ENCODE data around the gene LRRC8B.

Gene LRRC8B

DNA sequence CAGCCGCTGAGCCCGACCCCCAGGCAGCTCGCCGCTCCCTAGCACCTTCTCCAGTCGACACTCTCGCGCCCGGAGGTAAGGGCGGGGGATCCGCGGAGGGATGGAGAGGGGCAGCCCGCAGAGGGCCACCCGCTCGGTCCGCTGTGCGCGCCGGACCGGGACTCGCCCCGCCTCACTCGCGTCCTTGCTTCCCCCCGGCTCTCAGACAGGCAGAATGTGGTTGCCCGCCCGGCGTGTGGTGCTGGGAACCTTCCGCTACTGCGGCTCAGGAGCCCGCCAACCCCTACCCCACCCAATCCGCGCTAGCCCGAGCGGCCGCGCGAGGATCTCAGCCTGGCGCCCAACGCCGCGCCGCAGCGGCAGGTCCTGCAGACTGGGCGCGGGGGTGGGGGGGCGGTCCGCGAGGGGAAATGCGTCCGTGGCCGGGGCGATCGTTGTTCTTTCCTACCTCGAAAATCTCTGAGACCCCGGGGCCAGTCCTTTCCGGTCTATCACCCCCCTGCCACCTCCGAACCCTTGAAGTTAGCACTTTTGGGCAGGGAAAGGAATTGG, 108.7 kb downstream of the LRRC8B start:
- CTCF ChIA-PET, result interaction anchor here (1.0 to 16.8 kb wide), 8 partner anchors 9 to 192 kb away, joined by 3 to 259 read pairs (median 5); no protein-coding TSS in a partner anchor
- TF ChIP-seq, protein P1, sequence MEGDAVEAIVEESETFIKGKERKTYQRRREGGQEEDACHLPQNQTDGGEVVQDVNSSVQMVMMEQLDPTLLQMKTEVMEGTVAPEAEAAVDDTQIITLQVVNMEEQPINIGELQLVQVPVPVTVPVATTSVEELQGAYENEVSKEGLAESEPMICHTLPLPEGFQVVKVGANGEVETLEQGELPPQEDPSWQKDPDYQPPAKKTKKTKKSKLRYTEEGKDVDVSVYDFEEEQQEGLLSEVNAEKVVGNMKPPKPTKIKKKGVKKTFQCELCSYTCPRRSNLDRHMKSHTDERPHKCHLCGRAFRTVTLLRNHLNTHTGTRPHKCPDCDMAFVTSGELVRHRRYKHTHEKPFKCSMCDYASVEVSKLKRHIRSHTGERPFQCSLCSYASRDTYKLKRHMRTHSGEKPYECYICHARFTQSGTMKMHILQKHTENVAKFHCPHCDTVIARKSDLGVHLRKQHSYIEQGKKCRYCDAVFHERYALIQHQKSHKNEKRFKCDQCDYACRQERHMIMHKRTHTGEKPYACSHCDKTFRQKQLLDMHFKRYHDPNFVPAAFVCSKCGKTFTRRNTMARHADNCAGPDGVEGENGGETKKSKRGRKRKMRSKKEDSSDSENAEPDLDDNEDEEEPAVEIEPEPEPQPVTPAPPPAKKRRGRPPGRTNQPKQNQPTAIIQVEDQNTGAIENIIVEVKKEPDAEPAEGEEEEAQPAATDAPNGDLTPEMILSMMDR (IDR thresholded peaks at IDR 0.05; ENCODE audit: insufficient read depth, low read length, missing control alignments), result no peak
- DNase-seq (ENCODE audit: low read depth, low spot score), result no peak
- POLR2A ChIA-PET, result interaction anchor here (1.5 kb wide), 1 partner anchor 130 kb away, joined by 8 read pairs; no protein-coding TSS in a partner anchor
- H3K4me3 ChIP-seq (ENCODE audit: low read depth, low read length), result peak overlapping the region; percentile 84

DNA sequence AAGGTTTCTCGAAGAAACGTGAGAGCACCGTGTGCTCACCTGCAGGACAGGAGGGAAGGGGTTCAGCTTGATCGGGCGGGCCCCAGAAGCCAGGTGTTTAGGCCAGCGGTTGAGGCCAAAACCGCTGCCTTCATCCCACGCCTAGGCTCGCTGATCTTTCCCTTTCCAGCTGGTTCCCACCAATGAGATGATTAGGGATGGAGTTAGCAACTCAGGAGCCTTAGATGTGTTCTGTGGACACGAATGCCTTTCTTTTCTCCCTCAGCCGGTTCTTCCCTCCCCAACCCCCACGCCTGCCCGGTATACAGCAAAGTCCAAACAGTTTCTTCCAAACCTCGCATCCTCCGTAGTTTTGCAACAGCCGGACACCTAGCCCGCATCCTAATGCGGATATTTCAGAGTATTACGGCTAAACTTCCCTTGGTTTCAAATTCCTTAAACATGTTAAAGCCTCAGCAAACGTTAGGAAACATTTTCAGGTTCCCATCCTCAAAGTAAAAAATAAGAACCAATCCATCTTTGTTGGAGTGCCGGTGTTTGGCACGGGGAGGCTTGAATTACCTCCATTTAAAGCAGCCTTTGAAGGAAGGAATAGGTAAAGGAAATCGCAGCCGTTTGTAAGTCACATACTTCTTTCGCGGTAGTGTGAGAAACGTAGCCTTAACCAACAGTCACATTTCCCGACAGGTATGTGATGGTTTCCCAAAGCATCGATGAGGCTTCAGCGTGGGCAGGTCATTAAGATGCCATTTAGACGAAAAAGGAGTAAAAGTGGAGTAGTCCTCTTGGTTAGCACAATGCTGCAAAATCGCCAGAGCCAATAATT, 109.4 kb downstream of the LRRC8B start:
- TF ChIP-seq, protein P1 (IDR thresholded peaks at IDR 0.05; ENCODE audit: insufficient read depth, low read length, missing control alignments), result no peak
- DNase-seq (ENCODE audit: low read depth, low spot score), result no peak
- ChIA-PET CTCF (interaction anchor here (1.1 to 16.8 kb wide), 5 partner anchors 10 to 147 kb away, joined by 3 to 259 read pairs (median 6); no protein-coding TSS in a partner anchor), POLR2A (no interaction called here)
- H3K4me3 ChIP-seq (ENCODE audit: low read depth, low read length), result peak overlapping the region; percentile 84

DNA sequence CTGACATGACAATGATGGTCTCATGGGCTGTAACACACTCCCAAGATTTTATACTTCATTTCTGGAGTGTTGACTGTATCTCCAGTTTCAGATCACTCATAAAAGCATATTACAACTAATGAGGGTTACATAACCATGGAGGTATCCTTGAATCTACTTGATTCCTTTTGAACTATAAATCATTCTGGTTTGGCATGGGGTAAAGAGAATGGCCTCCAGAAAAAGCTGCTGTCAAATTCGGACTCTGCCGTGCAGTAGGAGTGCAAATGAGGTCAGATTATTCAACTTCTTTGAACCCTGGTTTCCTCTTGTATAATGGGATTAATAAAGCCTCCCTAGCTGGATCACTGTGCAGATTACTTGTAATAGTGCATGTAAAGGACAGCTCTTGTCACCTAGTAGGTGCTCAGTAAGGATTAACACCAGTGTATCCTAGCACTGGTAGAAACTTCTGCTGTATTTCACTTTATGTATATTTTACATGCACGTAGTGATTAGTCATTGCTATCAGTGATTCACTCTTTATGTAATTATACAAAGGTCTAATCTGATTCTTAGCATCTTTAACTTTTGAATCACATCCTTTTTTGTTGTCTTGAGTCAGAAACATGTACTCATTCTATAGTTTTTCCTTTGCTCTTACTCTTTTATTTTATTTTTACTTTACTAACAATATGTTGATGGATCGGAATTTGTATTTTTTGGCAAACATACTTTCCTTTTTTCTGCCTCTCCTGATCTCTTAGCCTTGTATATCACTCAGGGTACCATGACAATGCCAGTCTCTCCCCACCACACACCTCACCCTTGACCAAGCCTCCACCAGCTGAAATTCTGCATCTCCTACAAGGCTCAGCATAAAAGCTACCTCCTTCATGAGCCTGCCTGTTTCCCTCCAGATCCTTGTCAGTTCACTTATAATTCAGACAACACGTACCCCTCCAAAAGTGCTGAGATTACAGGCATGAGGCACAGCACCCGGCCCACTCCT, 111.5 kb downstream of the LRRC8B start:
- ChIA-PET POLR2A (no interaction called here), CTCF (interaction anchor here (2.2 to 16.8 kb wide), 3 partner anchors 12 to 126 kb away, joined by 6 to 259 read pairs (median 29); no protein-coding TSS in a partner anchor)
- peak; percentile 53 for DNase-seq (ENCODE audit: low read depth, low spot score)
- TF ChIP-seq, protein P1 (IDR thresholded peaks at IDR 0.05; ENCODE audit: insufficient read depth, low read length, missing control alignments), result no peak
- H3K4me3 ChIP-seq (ENCODE audit: low read depth, low read length), result peak overlapping the region; percentile 19; the same call in 1 of the 2 replicates

DNA sequence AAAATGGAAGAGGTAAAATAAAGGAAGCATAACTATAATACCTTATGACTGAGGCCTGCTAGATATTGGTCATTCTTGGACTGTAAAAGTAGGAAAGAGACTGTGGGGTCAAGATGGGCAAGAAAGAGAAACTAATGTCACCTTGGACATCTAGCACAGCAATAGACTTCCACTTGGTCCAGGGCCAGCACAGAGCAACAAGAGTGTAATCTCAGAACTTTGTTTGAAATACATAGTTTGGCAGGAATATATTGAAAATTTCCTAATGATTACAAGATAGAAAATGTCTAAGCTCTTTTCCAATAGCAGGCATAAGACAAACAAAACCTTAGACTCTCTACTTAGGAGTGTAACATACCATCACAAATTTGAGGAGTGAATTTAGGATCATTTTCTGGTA, 112.9 kb downstream of the LRRC8B start:
- ChIA-PET POLR2A (no interaction called here), CTCF (interaction anchor here (16.8 kb wide), 1 partner anchor 125 kb away, joined by 259 read pairs; no protein-coding TSS in a partner anchor)
- TF ChIP-seq, protein P1 (IDR thresholded peaks at IDR 0.05; ENCODE audit: insufficient read depth, low read length, missing control alignments), result no peak
- no peak for DNase-seq (ENCODE audit: low read depth, low spot score)
- no peak overlapping the region for H3K4me3 ChIP-seq (ENCODE audit: low read depth, low read length)

DNA sequence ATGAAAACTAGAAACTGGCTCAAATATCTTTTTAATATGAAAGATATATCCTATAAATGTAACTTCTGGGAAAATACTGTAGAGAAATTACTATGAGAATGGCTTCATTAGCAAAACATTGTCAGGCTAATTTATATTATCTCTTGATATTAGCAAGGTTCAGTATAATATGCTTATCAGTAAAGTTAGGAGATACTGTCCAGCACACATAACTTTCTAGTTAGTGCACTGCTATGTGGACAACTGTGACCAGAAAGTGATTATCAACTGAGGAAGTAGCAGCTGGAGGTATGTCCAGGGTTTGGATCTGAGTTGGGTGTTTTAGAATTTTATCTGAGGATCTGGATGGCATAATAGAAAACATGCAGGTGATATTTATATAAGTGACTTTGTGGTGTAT, 115.8 kb downstream of the LRRC8B start:
- TF ChIP-seq, protein P1 (IDR thresholded peaks at IDR 0.05; ENCODE audit: insufficient read depth, low read length, missing control alignments), result no peak
- CTCF ChIA-PET, result interaction anchor here (1.5 kb wide), 1 partner anchor 79 kb away, joined by 3 read pairs; no protein-coding TSS in a partner anchor
- DNase-seq (ENCODE audit: low read depth, low spot score), result no peak
- POLR2A ChIA-PET, result no interaction called here
- H3K4me3 ChIP-seq (ENCODE audit: low read depth, low read length), result no peak overlapping the region
